ENCODE measurements around the gene ACOX1. TPM values are rescaled to one million over a fixed set of nuclear protein-coding genes. Genes with fewer than 3 reads are reported as not detected.

The ACOX1 gene
- total RNA-seq, 4 donors from 2014 or later: 33.7 to 44.4 (median 39.1) TPM

- no peak for TF ChIP-seq CTCF (IDR thresholded peaks at IDR 0.05)
- no peak for TF ChIP-seq EP300 (IDR thresholded peaks at IDR 0.05)
- no peak for TF ChIP-seq POLR2A (IDR thresholded peaks at IDR 0.05)
- no peaks in the 10 kb centered on the region for H3K9me3 ChIP-seq
- no peaks in the 10 kb centered on the region for H3K27me3 ChIP-seq
- H3K4me1 ChIP-seq: peaks cover 0 to 43% (median 24%) of the 10 kb centered on the region in 4 donors
- peak overlapping the region; percentile 45 to 90 (median 66) for H3K4me3 ChIP-seq
- DNase-seq (ENCODE audit: low spot score in 2 of 2): peak in 1 of 2 donors; percentile 34
- 42 to 46% methylated on average over 37 of the region's 37 CpGs for WGBS, 2 donors
- H3K36me3 ChIP-seq: peaks cover 5 to 53% (median 11%) of the 10 kb centered on the region in 3 donors
- H3K27ac ChIP-seq: peak overlapping the region; percentile 53 to 92 (median 90)
These were observed 81.6 kb downstream of the ACOX1 start for GRCh38 chr17:75897160-75898019.

GRCh38 chr17:75896415-75897159, 82.4 kb downstream of the ACOX1 start, which contains the start of gene TRIM65:
TSS of gene TRIM65 (minus strand) at chr17:75896951. CDS start at chr17:75896937, 14 bp downstream.
- peaks cover 0 to 51% (median 24%) of the 10 kb centered on the region in 4 donors for H3K4me1 ChIP-seq
- no peaks in the 10 kb centered on the region for H3K9me3 ChIP-seq
- DNase-seq (ENCODE audit: low spot score in 2 of 2): peak; percentile 67 to 76
- no peaks in the 10 kb centered on the region for H3K27me3 ChIP-seq
- H3K36me3 ChIP-seq: peaks cover 3 to 53% (median 11%) of the 10 kb centered on the region in 3 donors
- H3K27ac ChIP-seq: peak within 1 kb of the TSS; percentile 53 to 92 (median 90)
- H3K4me3 ChIP-seq: peak within 1 kb of the TSS; percentile 45 to 90 (median 66)
- TF ChIP-seq EP300 (IDR thresholded peaks at IDR 0.05) (peak in 1 of 2 donors; percentile 81), CTCF (IDR thresholded peaks at IDR 0.05) (peak; percentile 41 to 82 (median 58)), POLR2A (IDR thresholded peaks at IDR 0.05) (peak in 1 of 2 donors; percentile 77)
- WGBS, 2 donors: 0 to 1% methylated on average over 27 to 79 of the region's 102 CpGs

- WGBS, 2 donors: 23 to 28% methylated on average over 28 of the region's 28 CpGs
- TF ChIP-seq EP300 (IDR thresholded peaks at IDR 0.05) (no peak), POLR2A (IDR thresholded peaks at IDR 0.05) (no peak), CTCF (IDR thresholded peaks at IDR 0.05) (peak in 2 of 5 experiments; percentile 5 to 35)
- Histone ChIP-seq H3K27me3 (no peaks in the 10 kb centered on the region), H3K9me3 (no peaks in the 10 kb centered on the region), H3K4me3 (peak overlapping the region; percentile 45 to 90 (median 66)), H3K36me3 (peaks cover 3 to 53% (median 14%) of the 10 kb centered on the region in 3 donors), H3K4me1 (peaks cover 0 to 52% (median 24%) of the 10 kb centered on the region in 4 donors), H3K27ac (peak overlapping the region; percentile 53 to 92 (median 90))
- no peak for DNase-seq (ENCODE audit: low spot score in 2 of 2)
These were observed 83.4 kb downstream of the ACOX1 start for GRCh38 chr17:75895370-75896155.

- Histone ChIP-seq H3K9me3 (no peaks in the 10 kb centered on the region), H3K4me1 (peaks cover 0 to 52% (median 24%) of the 10 kb centered on the region in 4 donors), H3K27me3 (no peaks in the 10 kb centered on the region), H3K27ac (peak overlapping the region in 3 of 4 donors; percentile 89 to 92 (median 91)), H3K36me3 (peaks cover 3 to 53% (median 12%) of the 10 kb centered on the region in 3 donors), H3K4me3 (peak overlapping the region in 1 of 4 donors; percentile 67)
- no peak for DNase-seq (ENCODE audit: low spot score in 2 of 2)
- 69 to 71% methylated on average over 22 of the region's 22 CpGs for WGBS, 2 donors
- TF ChIP-seq CTCF (IDR thresholded peaks at IDR 0.05) (peak in 1 of 5 experiments; percentile 30), EP300 (IDR thresholded peaks at IDR 0.05) (no peak)
These were observed 84.8 kb downstream of the ACOX1 start for GRCh38 chr17:75894049-75894733.
